Muscle of leg (tissue), 11 donors: ENCODE data around the gene ANTXRL. TPM values are rescaled to one million over a fixed set of nuclear protein-coding genes. Genes with fewer than 3 reads are reported as not detected.
"Not testable (repeated sequence)": the region's sequence is repeated elsewhere in the genome, so short reads cannot be mapped to it uniquely, and the experiment has no call there.

Source experiments
- DNase-seq: peaks from one replicate; pipeline ENCODE4 v3.0.0; 2013
- H3K27ac ChIP-seq: one replicate; pipeline ENCODE4 v1.5.1; 2013; ENCODE audit warnings: mild to moderate bottlenecking, low read length, control low read depth
- H3K27me3 ChIP-seq: one replicate; pipeline ENCODE4 v1.6.1; 2013; ENCODE audit warnings: low read length; ENCODE audit not compliant: control insufficient read depth, insufficient read depth
- H3K36me3 ChIP-seq: one replicate; pipeline ENCODE4 v1.6.1; 2013; ENCODE audit warnings: low read length; ENCODE audit not compliant: control insufficient read depth, insufficient read depth
- H3K4me1 ChIP-seq: one replicate; pipeline ENCODE4 v1.6.1; 2013; ENCODE audit warnings: low read length; ENCODE audit not compliant: control insufficient read depth, insufficient read depth
- H3K4me3 ChIP-seq: one replicate; pipeline ENCODE4 v1.5.1; 2013; ENCODE audit warnings: low read length, control low read depth
- H3K9me3 ChIP-seq: replicated peaks from 2 replicates; pipeline ENCODE4 v1.6.1; 2013; ENCODE audit warnings: low read depth, low read length; ENCODE audit not compliant: control insufficient read depth
- WGBS: methylation state at CpG from one replicate; pipeline ENCODE4 v1.1.5; 2013; ENCODE audit warnings: missing lambda C conversion rate; ENCODE audit not compliant: insufficient coverage; 5-methylcytosine and 5-hydroxymethylcytosine counted together
- polyA plus RNA-seq, 8 donors: library from polyadenylated mRNA; unstranded; fragments of 120-200 nt; gene quantifications; one replicate each; pipeline versions ENCODE4 v1.2.1 to v1.2.3, GENCODE V29; 2013; ENCODE audit warnings: inconsistent platforms in 1 of 8, low replicate concordance in 1 of 8; ENCODE audit not compliant: insufficient read length in 8 of 8, insufficient read depth in 1 of 8
- total RNA-seq: library from RNA; stranded (reverse); fragments of 120-200 nt; gene quantifications from one replicate; pipeline ENCODE4 v1.2.4, GENCODE V29; 2013

The ANTXRL gene
- total and polyA plus RNA-seq, 9 donors = not detected

- Histone ChIP-seq H3K36me3 (no peaks in the 10 kb centered on the region), H3K4me1 (no peaks in the 10 kb centered on the region), H3K27ac (no peak overlapping the region), H3K4me3 (no peak overlapping the region), H3K27me3 (peaks cover 2% of the 10 kb centered on the region), H3K9me3 (no peaks in the 10 kb centered on the region)
- no peak for DNase-seq
- WGBS = 70% methylated on average over 17 of the region's 21 CpGs
These were observed 20.4 kb upstream of the ANTXRL start for GRCh38 chr10:46266306-46266985.

GRCh38 chr10:46267132-46267985 lies 19.4 kb upstream of the ANTXRL start:
- Histone ChIP-seq H3K27me3 (peaks cover 2% of the 10 kb centered on the region), H3K36me3 (no peaks in the 10 kb centered on the region), H3K9me3 (no peaks in the 10 kb centered on the region), H3K4me3 (no peak overlapping the region), H3K4me1 (no peaks in the 10 kb centered on the region), H3K27ac (no peak overlapping the region)
- DNase-seq = no peak
- WGBS = 72% methylated on average over 7 of the region's 10 CpGs

- DNase-seq = no peak
- 74% methylated on average over 5 of the region's 10 CpGs for WGBS
- Histone ChIP-seq H3K9me3 (no peaks in the 10 kb centered on the region), H3K27me3 (peaks cover 2% of the 10 kb centered on the region), H3K4me1 (no peaks in the 10 kb centered on the region), H3K4me3 (no peak overlapping the region), H3K27ac (no peak overlapping the region), H3K36me3 (no peaks in the 10 kb centered on the region)
These were observed 18.5 kb upstream of the ANTXRL start for GRCh38 chr10:46268076-46268881.

- not testable (repeated sequence) for H3K27me3 ChIP-seq, H3K4me1 ChIP-seq, H3K36me3 ChIP-seq, DNase-seq, H3K27ac ChIP-seq, H3K9me3 ChIP-seq, H3K4me3 ChIP-seq
- 75% methylated on average over 2 of the region's 3 CpGs for WGBS
These were observed 17.2 kb upstream of the ANTXRL start for GRCh38 chr10:46269554-46270053.

- Histone ChIP-seq H3K27me3 (peaks cover 2% of the 10 kb centered on the region), H3K4me3 (no peak overlapping the region), H3K4me1 (no peaks in the 10 kb centered on the region), H3K9me3 (no peaks in the 10 kb centered on the region), H3K27ac (no peak overlapping the region), H3K36me3 (no peaks in the 10 kb centered on the region)
- WGBS = 86% methylated on average over 4 of the region's 7 CpGs
- DNase-seq = no peak
These were observed 16.5 kb upstream of the ANTXRL start for GRCh38 chr10:46270086-46270811.

GRCh38 chr10:46270963-46271530 lies 15.8 kb upstream of the ANTXRL start:
- 90% methylated on average over 3 of the region's 7 CpGs for WGBS
- H3K9me3 ChIP-seq, H3K4me3 ChIP-seq, H3K27ac ChIP-seq, H3K36me3 ChIP-seq, H3K27me3 ChIP-seq, DNase-seq, H3K4me1 ChIP-seq: not testable (repeated sequence)

- 33% methylated on average over 2 of the region's 4 CpGs for WGBS
- DNase-seq, H3K4me3 ChIP-seq, H3K36me3 ChIP-seq, H3K27me3 ChIP-seq, H3K27ac ChIP-seq, H3K4me1 ChIP-seq, H3K9me3 ChIP-seq: not testable (repeated sequence)
These were observed 14.8 kb upstream of the ANTXRL start for GRCh38 chr10:46271795-46272499.

GRCh38 chr10:46272863-46273415 lies 13.9 kb upstream of the ANTXRL start:
- Histone ChIP-seq H3K36me3 (no peaks in the 10 kb centered on the region), H3K4me1 (no peaks in the 10 kb centered on the region), H3K9me3 (no peaks in the 10 kb centered on the region), H3K27ac (no peak overlapping the region), H3K4me3 (no peak overlapping the region), H3K27me3 (peaks cover 2% of the 10 kb centered on the region)
- 34% methylated on average over 2 of the region's 4 CpGs for WGBS
- DNase-seq = no peak
